ENCODE results near the gene DNAJC30.

- no peak for TF ChIP-seq CTCF (conservative IDR thresholded peaks at IDR 0.05; ENCODE audit: low read depth, low read length)
- no peak for TF ChIP-seq EZH2 (IDR thresholded peaks at IDR 0.05; ENCODE audit: low read length, unreplicated experiment)
- TF ChIP-seq EZH2phosphoT487 (IDR thresholded peaks at IDR 0.05; ENCODE audit: borderline replicate concordance, low read length), result no peak
These were observed 30.7 kb downstream of the DNAJC30 start for GRCh38 chr7:73652541-73652949.

All from PC-3 (cell line).